PC-9 (cell line): Measurements from ENCODE around the gene DIP2C.

Experiments
- CTCF ChIP-seq: fragments of 200-600 bp; sonication (generic); conservative IDR thresholded peaks from 2 replicates; pipeline ENCODE4 v1.6.1; 2017; ENCODE audit warnings: mixed run types, antibody characterized with exemption, mild to moderate bottlenecking, moderate library complexity
- EZH2 ChIP-seq: fragments of 200-600 bp; sonication (generic); IDR thresholded peaks from 2 replicates; pipeline ENCODE4 v1.8.0; 2017; ENCODE audit warnings: antibody characterized with exemption, low read depth

- TF ChIP-seq CTCF (no peak), EZH2 (no peak)
Observed at GRCh38 chr10:558891-559766, 130.3 kb downstream of the DIP2C start.
